AG04449 (cell line): ENCODE results near the gene TRAF7.
"Not testable (repeated sequence)": the region's sequence is repeated elsewhere in the genome, so short reads cannot be mapped to it uniquely, and the experiment has no call there.

ENCODE experiments used
- CTCF ChIA-PET: fragments of 350-600 bp; formaldehyde crosslinking; extraction: SDS; loops from one replicate; lab custom pipeline; 2021; ENCODE audit warnings: antibody characterized with exemption; lab: Yijun Ruan, JAX
- POLR2A ChIA-PET: fragments of 400-600, 350-600 bp; formaldehyde crosslinking; extraction: SDS; loops from one replicate; lab custom pipeline; 2020; ENCODE audit warnings: antibody characterized with exemption, inconsistent platforms; lab: Yijun Ruan, JAX
- DNase-seq: peaks from one replicate; pipeline ENCODE4 v3.0.0-alpha.2; 2010; ENCODE audit warnings: low read depth, low spot score
- H3K4me3 ChIP-seq: 2 replicates; pipeline ENCODE4 v1.5.1; 2011; ENCODE audit warnings: low read depth, mild to moderate bottlenecking, control low read depth, low read length
- TF ChIP-seq, protein P1 (sequence below): IDR thresholded peaks from one replicate; pipeline ENCODE4 v1.5.1; 2011; ENCODE audit warnings: mild to moderate bottlenecking, moderate library complexity, low read length, control low read depth, inconsistent platforms; ENCODE audit not compliant: insufficient read depth; ENCODE audit errors: missing control alignments

Gene TRAF7

DNA sequence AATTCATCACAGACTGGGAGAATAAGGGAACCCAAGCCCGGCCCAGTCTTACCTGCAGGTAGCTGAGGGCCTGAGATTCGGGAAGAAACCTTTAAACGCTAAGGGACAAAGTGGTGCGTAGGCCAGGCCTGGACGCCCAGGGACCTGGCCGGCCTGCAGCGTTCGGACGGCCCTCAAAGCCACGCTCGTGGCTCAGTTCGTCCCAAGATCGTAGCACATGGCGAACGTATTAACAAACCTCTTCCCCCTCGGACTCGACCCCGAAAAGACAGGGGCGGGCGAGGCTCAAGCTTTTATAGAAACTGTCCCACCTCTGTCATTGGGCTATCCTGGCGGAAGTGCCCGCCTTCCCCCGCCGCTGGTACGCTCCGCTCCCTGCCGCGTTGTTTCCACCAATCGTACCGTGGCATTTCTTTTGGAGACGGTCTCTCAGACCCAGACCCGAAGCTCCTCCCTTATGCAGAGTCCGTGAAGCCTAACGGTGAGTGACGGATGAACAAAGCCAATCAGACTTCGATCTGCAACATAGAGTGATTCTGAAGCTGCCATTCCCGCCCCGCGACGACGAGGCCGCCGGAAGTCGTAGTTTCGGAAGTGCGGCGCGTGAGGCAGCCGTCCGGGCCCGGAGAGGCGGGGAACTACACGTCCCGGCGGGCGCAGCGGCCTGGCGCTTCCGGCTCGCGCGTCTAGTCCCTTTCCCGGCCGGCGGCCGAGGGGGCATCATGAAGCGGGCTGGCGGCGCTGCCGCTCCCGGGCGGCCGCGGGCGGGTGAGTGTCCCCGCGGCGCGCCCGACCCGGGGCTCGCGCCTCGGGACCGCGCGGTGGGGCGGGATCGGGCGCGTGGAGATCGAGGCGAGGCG, at the start of gene TRAF7:
Gene TRAF7, plus strand, starts transcription at position 692 of the 860 bp plus-strand sequence. CDS start 8,139 bp downstream, outside the sequence.
- peak; percentile 100 for DNase-seq
- H3K4me3 ChIP-seq: peak within 1 kb of the TSS; percentile 99
- ChIA-PET POLR2A (interaction anchor here (0.6 to 2.2 kb wide), 62 partner anchors 8 to 872 kb away, joined by 3 to 36 read pairs (median 4); partner anchors contain the start of genes AMDHD2, BRICD5, CASKIN1 and FAHD1), CTCF (interaction anchor here (1.0 to 6.7 kb wide), 6 partner anchors 10 to 152 kb away, joined by 3 to 57 read pairs (median 4); no protein-coding TSS in a partner anchor)
- TF ChIP-seq, protein P1, sequence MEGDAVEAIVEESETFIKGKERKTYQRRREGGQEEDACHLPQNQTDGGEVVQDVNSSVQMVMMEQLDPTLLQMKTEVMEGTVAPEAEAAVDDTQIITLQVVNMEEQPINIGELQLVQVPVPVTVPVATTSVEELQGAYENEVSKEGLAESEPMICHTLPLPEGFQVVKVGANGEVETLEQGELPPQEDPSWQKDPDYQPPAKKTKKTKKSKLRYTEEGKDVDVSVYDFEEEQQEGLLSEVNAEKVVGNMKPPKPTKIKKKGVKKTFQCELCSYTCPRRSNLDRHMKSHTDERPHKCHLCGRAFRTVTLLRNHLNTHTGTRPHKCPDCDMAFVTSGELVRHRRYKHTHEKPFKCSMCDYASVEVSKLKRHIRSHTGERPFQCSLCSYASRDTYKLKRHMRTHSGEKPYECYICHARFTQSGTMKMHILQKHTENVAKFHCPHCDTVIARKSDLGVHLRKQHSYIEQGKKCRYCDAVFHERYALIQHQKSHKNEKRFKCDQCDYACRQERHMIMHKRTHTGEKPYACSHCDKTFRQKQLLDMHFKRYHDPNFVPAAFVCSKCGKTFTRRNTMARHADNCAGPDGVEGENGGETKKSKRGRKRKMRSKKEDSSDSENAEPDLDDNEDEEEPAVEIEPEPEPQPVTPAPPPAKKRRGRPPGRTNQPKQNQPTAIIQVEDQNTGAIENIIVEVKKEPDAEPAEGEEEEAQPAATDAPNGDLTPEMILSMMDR: no peak

- CTCF ChIA-PET, H3K4me3 ChIP-seq, DNase-seq, POLR2A ChIA-PET: not testable (repeated sequence)
These were observed 49.4 kb upstream of the TRAF7 start for GRCh38 chr16:2106211-2106610.

DNA sequence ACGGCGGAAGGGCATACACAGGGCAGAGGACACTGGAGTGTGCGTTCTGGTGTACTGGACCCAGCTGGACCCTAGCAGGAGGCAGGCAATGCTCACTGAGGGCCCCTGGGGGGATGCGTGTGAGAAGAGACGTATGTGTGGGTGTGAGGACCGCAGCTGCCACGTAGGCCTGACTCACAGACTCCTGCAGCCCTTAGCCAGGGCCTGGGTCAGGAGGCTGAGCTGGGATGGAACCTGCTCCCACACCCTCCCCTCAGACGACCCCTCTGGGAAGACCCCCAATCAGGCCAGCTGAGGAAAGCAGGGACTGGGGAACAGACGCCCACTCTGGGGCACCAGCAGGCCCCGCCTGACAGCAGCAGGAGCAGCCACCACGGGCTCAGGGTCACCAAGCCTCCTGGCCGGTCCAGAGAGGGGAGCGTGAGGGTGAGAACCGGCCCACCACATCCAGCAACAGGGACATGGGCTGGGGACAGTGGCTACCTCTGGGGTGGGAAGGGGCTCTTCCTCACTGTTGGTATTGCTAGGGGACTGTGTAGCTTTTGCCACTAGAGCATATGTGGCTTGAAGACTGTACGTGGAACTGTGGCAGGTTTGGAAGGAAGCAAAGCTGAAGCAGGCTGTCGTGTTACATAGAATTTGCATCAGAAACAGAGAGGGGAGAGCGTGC, 48.3 kb upstream of the TRAF7 start:
- DNase-seq, CTCF ChIA-PET, POLR2A ChIA-PET, H3K4me3 ChIP-seq: not testable (repeated sequence)

- CTCF ChIA-PET, H3K4me3 ChIP-seq, POLR2A ChIA-PET, DNase-seq: not testable (repeated sequence)
These were observed 47.8 kb upstream of the TRAF7 start for GRCh38 chr16:2107791-2108125.

GRCh38 chr16:2108446-2109270, 46.9 kb upstream of the TRAF7 start:
- DNase-seq, CTCF ChIA-PET, POLR2A ChIA-PET, H3K4me3 ChIP-seq: not testable (repeated sequence)

DNA sequence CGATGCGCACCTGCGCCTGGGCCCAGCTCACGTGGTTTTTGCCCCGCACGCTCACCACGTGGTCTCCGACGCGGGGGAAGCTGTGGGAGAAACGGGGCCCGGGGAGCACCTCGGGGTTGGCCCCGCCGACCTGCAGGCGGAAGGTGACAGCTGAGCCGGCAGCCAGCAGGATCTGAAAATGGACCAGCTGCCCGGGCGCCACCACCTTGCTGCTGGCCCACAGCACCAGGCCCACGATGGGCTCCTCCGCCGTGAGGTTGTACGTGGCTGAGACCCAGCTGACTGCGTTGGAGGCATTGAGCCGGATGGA, 46.4 kb upstream of the TRAF7 start:
- DNase-seq, POLR2A ChIA-PET, CTCF ChIA-PET, H3K4me3 ChIP-seq: not testable (repeated sequence)

DNA sequence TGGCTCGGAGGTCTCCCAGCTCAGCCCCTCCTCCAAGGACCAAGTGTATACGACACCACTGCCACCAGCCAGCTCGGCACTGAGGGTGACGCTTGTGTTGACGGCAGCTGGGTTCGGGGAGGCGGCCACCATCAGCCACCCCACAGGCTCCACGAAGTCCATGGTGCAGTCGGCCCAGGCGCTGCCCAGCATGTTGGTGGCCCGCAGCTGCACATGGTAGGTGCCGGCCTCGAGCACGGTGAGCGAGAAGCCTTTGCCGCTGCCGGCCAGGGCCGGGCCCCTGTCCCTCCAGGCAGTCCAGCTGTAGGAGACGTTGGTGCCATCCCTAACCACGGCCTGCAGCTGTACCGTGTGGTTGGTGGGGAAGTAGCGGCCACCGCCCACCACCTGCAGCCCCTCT, 45.7 kb upstream of the TRAF7 start:
- DNase-seq, POLR2A ChIA-PET, CTCF ChIA-PET, H3K4me3 ChIP-seq: not testable (repeated sequence)

GRCh38 chr16:2110332-2111008, 45.1 kb upstream of the TRAF7 start:
- DNase-seq, CTCF ChIA-PET, POLR2A ChIA-PET, H3K4me3 ChIP-seq: not testable (repeated sequence)

DNA sequence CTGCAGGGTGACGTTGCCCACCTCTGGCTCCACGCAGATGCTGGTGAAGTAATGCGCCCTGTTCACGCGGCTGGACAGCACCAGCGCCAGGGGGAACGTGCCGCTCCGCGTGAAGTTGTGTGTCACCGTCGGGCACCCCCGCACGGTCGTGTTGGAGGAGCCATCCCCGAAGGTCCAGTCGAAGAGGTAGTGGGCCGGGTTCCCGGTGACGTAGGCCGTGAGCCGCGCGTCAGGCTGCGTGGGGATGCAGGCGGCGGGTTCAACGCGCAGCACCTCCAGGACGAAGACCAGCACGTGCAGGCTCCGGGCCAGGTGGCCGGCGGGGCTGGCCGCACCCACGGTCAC, 44.6 kb upstream of the TRAF7 start:
- H3K4me3 ChIP-seq, DNase-seq, POLR2A ChIA-PET, CTCF ChIA-PET: not testable (repeated sequence)

GRCh38 chr16:2111412-2112335, 43.9 kb upstream of the TRAF7 start:
- DNase-seq, CTCF ChIA-PET, POLR2A ChIA-PET, H3K4me3 ChIP-seq: not testable (repeated sequence)

GRCh38 chr16:2112539-2113106, 43.0 kb upstream of the TRAF7 start:
- POLR2A ChIA-PET: not testable (repeated sequence)

DNA sequence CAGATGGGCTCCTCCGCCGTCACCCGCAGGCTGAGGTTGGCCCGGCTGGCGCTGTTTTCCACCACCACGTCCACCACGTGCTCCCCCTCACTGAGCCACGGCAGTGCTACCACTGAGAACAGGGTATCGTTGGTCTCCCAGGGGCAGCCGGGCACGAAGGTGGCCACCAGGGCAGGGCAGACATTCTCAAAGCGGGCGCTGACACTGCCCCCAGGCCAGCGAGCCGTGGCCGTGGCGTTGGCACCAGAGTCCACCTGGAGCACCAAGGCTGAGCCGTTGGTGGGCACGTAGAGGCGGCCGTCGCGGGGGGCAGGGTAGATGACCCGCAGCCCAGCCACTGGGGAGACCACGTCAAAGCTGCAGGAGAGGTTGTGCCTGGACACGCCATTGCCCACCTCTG, 41.4 kb upstream of the TRAF7 start:
- CTCF ChIA-PET, POLR2A ChIA-PET, H3K4me3 ChIP-seq, DNase-seq: not testable (repeated sequence)

More at GRCh38 chr16:2112539-2113106, 43.0 kb upstream of the TRAF7 start:
- CTCF ChIA-PET, DNase-seq, H3K4me3 ChIP-seq: not testable (repeated sequence)

DNA sequence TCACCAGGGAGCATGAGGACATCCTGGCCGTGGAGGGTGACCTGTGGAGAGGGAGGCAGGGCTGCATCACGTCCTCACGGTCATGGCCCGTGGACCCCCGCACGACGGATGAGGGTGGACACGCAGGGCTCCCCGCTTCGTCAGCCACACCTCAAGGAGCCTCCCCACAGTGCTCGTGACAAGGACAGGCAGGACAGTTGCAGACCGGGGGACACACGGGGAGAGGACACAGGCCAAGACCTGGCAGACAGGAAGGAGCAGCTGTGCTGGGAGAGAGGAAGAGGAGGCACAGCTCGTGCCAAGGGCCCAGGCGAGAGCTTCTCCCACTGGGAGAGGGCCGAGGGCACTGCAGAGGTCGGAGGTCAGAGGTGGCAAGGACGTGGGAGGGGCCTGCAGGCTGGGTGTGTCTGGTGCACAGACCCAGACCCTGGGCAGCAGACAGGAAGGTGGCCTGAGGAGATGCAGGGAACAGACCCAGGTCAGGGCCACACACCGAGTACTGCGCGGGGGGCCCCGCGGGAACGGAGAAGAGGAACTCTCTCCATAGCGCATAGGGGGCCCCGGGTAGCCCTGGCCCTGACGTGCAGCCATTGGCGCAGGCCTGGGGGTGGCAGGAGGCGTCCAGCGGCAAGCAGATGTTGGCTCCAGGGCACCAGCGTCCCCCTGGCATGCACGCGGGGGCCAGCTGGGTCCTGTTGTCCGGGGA, 40.5 kb upstream of the TRAF7 start:
- DNase-seq, CTCF ChIA-PET, H3K4me3 ChIP-seq, POLR2A ChIA-PET: not testable (repeated sequence)
